Measurements from ENCODE around the gene MTHFD2.

MTHFD2 gene

GRCh38 chr2:74253306-74253970 lies 55.0 kb downstream of the MTHFD2 start:
- TF ChIP-seq POLR2AphosphoS5 (IDR thresholded peaks at IDR 0.05; ENCODE audit: low read depth, low read length): no peak
- no peak for TF ChIP-seq SPI1 (IDR thresholded peaks at IDR 0.05; ENCODE audit: low read depth, low read length)
- TF ChIP-seq PAX5 (IDR thresholded peaks at IDR 0.05; ENCODE audit: insufficient read depth, low read length, severe bottlenecking): no peak
- no peak for TF ChIP-seq POLR2A (IDR thresholded peaks at IDR 0.05; ENCODE audit: low read depth, low read length)
- TF ChIP-seq TAF1 (IDR thresholded peaks at IDR 0.05; ENCODE audit: low read depth, low read length): no peak
- no peak for TF ChIP-seq POU2F2 (IDR thresholded peaks at IDR 0.05; ENCODE audit: low read depth, low read length)
- DNase-seq (ENCODE audit: insufficient read length, low spot score) (no peak), FAIRE-seq (no peak)

- DNase-seq (ENCODE audit: insufficient read length, low spot score): no peak
- no peak for FAIRE-seq
- no peak for TF ChIP-seq POU2F2 (IDR thresholded peaks at IDR 0.05; ENCODE audit: low read depth, low read length)
- TF ChIP-seq SPI1 (IDR thresholded peaks at IDR 0.05; ENCODE audit: low read depth, low read length): no peak
- TF ChIP-seq TAF1 (IDR thresholded peaks at IDR 0.05; ENCODE audit: low read depth, low read length): no peak
- no peak for TF ChIP-seq POLR2A (IDR thresholded peaks at IDR 0.05; ENCODE audit: low read depth, low read length)
- TF ChIP-seq PAX5 (IDR thresholded peaks at IDR 0.05; ENCODE audit: insufficient read depth, low read length, severe bottlenecking): no peak
- TF ChIP-seq POLR2AphosphoS5 (IDR thresholded peaks at IDR 0.05; ENCODE audit: low read depth, low read length): no peak
These were observed 55.5 kb downstream of the MTHFD2 start for GRCh38 chr2:74253971-74254310.

GRCh38 chr2:74255660-74256213 lies 57.3 kb downstream of the MTHFD2 start:
- DNase-seq (ENCODE audit: insufficient read length, low spot score) (no peak), FAIRE-seq (no peak)
- TF ChIP-seq TAF1 (IDR thresholded peaks at IDR 0.05; ENCODE audit: low read depth, low read length) (no peak), POU2F2 (IDR thresholded peaks at IDR 0.05; ENCODE audit: low read depth, low read length) (no peak), POLR2A (IDR thresholded peaks at IDR 0.05; ENCODE audit: low read depth, low read length) (no peak), POLR2AphosphoS5 (IDR thresholded peaks at IDR 0.05; ENCODE audit: low read depth, low read length) (no peak), PAX5 (IDR thresholded peaks at IDR 0.05; ENCODE audit: insufficient read depth, low read length, severe bottlenecking) (no peak), SPI1 (IDR thresholded peaks at IDR 0.05; ENCODE audit: low read depth, low read length) (no peak)

GRCh38 chr2:74259191-74259590 lies 60.8 kb downstream of the MTHFD2 start:
- no peak for TF ChIP-seq PAX5 (IDR thresholded peaks at IDR 0.05; ENCODE audit: insufficient read depth, low read length, severe bottlenecking)
- TF ChIP-seq POLR2AphosphoS5 (IDR thresholded peaks at IDR 0.05; ENCODE audit: low read depth, low read length): no peak
- no peak for TF ChIP-seq SPI1 (IDR thresholded peaks at IDR 0.05; ENCODE audit: low read depth, low read length)
- TF ChIP-seq POU2F2 (IDR thresholded peaks at IDR 0.05; ENCODE audit: low read depth, low read length): no peak
- no peak for TF ChIP-seq POLR2A (IDR thresholded peaks at IDR 0.05; ENCODE audit: low read depth, low read length)
- no peak for TF ChIP-seq TAF1 (IDR thresholded peaks at IDR 0.05; ENCODE audit: low read depth, low read length)
- DNase-seq (ENCODE audit: insufficient read length, low spot score) (no peak), FAIRE-seq (no peak)

GRCh38 chr2:74259733-74260132 lies 61.3 kb downstream of the MTHFD2 start:
- no peak for DNase-seq (ENCODE audit: insufficient read length, low spot score)
- no peak for FAIRE-seq
- no peak for TF ChIP-seq SPI1 (IDR thresholded peaks at IDR 0.05; ENCODE audit: low read depth, low read length)

GRCh38 chr2:74260495-74260894 lies 62.1 kb downstream of the MTHFD2 start:
- DNase-seq (ENCODE audit: insufficient read length, low spot score) (no peak), FAIRE-seq (no peak)
- TF ChIP-seq SPI1 (IDR thresholded peaks at IDR 0.05; ENCODE audit: low read depth, low read length): no peak
- no peak for TF ChIP-seq TAF1 (IDR thresholded peaks at IDR 0.05; ENCODE audit: low read depth, low read length)
- no peak for TF ChIP-seq POLR2A (IDR thresholded peaks at IDR 0.05; ENCODE audit: low read depth, low read length)
- TF ChIP-seq POLR2AphosphoS5 (IDR thresholded peaks at IDR 0.05; ENCODE audit: low read depth, low read length): no peak
- no peak for TF ChIP-seq POU2F2 (IDR thresholded peaks at IDR 0.05; ENCODE audit: low read depth, low read length)

- DNase-seq (ENCODE audit: insufficient read length, low spot score) (no peak), FAIRE-seq (no peak)
- TF ChIP-seq TAF1 (IDR thresholded peaks at IDR 0.05; ENCODE audit: low read depth, low read length) (no peak), PAX5 (IDR thresholded peaks at IDR 0.05; ENCODE audit: insufficient read depth, low read length, severe bottlenecking) (no peak), POLR2AphosphoS5 (IDR thresholded peaks at IDR 0.05; ENCODE audit: low read depth, low read length) (no peak), SPI1 (IDR thresholded peaks at IDR 0.05; ENCODE audit: low read depth, low read length) (no peak), POLR2A (IDR thresholded peaks at IDR 0.05; ENCODE audit: low read depth, low read length) (no peak), POU2F2 (IDR thresholded peaks at IDR 0.05; ENCODE audit: low read depth, low read length) (no peak)
These were observed 62.9 kb downstream of the MTHFD2 start for GRCh38 chr2:74261204-74261864.

GRCh38 chr2:74262681-74263080 lies 64.3 kb downstream of the MTHFD2 start:
- FAIRE-seq (no peak), DNase-seq (ENCODE audit: insufficient read length, low spot score) (no peak)
- no peak for TF ChIP-seq PAX5 (IDR thresholded peaks at IDR 0.05; ENCODE audit: insufficient read depth, low read length, severe bottlenecking)
- no peak for TF ChIP-seq POLR2AphosphoS5 (IDR thresholded peaks at IDR 0.05; ENCODE audit: low read depth, low read length)
- no peak for TF ChIP-seq SPI1 (IDR thresholded peaks at IDR 0.05; ENCODE audit: low read depth, low read length)

GRCh38 chr2:74264281-74264680 lies 65.9 kb downstream of the MTHFD2 start:
- FAIRE-seq (no peak), DNase-seq (ENCODE audit: insufficient read length, low spot score) (no peak)
- TF ChIP-seq POU2F2 (IDR thresholded peaks at IDR 0.05; ENCODE audit: low read depth, low read length) (no peak), SPI1 (IDR thresholded peaks at IDR 0.05; ENCODE audit: low read depth, low read length) (no peak), TAF1 (IDR thresholded peaks at IDR 0.05; ENCODE audit: low read depth, low read length) (no peak), PAX5 (IDR thresholded peaks at IDR 0.05; ENCODE audit: insufficient read depth, low read length, severe bottlenecking) (no peak), POLR2AphosphoS5 (IDR thresholded peaks at IDR 0.05; ENCODE audit: low read depth, low read length) (no peak), POLR2A (IDR thresholded peaks at IDR 0.05; ENCODE audit: low read depth, low read length) (no peak)

GRCh38 chr2:74267068-74267467 lies 68.7 kb downstream of the MTHFD2 start:
- no peak for TF ChIP-seq PAX5 (IDR thresholded peaks at IDR 0.05; ENCODE audit: insufficient read depth, low read length, severe bottlenecking)
- no peak for TF ChIP-seq POU2F2 (IDR thresholded peaks at IDR 0.05; ENCODE audit: low read depth, low read length)
- TF ChIP-seq POLR2AphosphoS5 (IDR thresholded peaks at IDR 0.05; ENCODE audit: low read depth, low read length): no peak
- no peak for TF ChIP-seq POLR2A (IDR thresholded peaks at IDR 0.05; ENCODE audit: low read depth, low read length)
- no peak for TF ChIP-seq SPI1 (IDR thresholded peaks at IDR 0.05; ENCODE audit: low read depth, low read length)
- no peak for TF ChIP-seq TAF1 (IDR thresholded peaks at IDR 0.05; ENCODE audit: low read depth, low read length)
- peak; percentile 45 for DNase-seq (ENCODE audit: insufficient read length, low spot score)
- FAIRE-seq: no peak
